Inferior parietal cortex (tissue), 1 donor: ENCODE measurements around the gene AKT1.

Source experiments
- DNase-seq: peaks from one replicate; pipeline ENCODE4 v3.0.0-alpha.2; 2016; ENCODE audit errors: extremely low spot score

AKT1 gene

DNA sequence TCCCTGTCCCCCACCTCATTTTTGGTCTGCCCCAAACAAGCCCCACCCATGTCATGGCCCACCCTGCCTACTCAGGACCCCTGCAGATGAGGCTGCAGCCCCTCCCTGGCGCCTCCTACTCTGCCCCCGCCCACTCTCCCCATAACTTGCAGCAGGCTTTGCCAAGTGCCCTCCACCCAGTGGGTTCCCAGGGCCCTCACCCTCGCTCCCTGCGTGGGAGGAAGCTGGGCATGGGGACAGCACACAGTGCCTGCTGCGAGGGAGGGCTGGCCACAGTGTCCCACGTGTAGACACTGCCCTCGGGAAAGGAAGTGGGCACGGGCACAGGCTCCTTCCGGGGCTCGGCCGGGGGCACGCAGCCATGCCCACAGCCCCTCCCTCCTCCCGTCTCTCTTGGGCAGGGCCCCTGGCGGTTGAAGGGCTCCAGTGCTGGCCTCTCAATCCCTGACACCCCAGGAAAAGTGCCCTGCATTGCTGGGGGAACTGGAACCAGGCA is 9.4 kb downstream of the AKT1 start:
- no peak for DNase-seq

DNA sequence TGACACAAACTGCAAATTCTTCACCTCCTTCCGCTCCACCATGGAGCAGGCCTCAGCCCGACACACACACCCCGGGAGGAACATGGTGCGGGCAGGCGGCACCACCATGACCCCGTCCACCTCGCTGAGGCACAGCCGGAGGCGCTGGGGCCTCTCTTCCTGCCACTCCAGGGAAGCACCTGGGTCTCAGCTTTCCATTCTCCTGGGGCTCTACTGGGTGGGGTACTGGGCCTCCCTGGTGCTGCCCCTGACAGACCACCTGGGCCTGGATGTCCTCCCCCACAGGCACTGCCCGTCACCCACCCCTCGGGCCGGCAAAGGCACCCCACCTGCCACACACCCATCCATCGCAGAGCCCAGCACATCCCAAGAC is 9.9 kb downstream of the AKT1 start:
- DNase-seq, result no peak

DNA sequence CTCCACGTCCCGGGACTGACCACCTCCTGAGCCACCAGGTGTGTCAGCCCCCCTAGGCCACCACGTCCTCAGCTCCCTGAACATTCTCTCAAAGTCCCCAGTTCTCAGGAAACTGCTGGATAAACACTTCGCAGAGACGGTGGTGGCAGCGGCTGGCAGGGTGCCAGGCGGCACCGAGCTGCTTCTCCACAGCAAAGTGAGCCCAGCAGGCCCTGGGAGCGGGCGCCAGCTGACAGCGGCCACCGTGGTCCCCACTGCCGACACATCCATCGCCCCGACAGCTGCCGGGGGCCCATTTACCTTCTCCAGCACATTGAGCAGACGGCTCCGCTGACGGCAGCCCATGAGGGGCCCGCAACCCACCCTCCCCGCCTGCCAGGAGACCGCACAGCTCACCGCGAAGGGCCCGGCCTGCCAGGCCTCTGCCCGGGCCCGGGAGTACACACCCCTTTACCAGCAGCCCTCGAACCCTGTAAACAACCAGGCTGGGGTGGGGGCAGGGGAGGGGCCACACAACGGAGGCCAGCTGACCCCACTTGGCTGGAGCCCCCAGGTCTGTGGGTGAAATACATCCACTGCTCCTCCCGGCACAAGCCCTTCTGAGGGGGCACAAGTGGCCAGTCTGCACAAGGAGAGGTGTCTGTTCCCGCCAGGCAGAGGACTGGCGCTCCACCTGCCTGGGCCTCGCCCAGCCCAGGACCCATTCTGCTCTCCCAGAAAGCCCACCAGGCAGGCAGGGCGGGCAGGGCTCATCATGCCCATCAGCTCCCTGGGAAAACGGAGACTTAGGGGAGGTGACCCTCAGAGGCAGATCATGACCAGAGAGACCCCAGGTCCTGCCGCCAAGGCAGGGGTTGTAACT is 10.5 kb downstream of the AKT1 start:
- DNase-seq, result no peak

DNA sequence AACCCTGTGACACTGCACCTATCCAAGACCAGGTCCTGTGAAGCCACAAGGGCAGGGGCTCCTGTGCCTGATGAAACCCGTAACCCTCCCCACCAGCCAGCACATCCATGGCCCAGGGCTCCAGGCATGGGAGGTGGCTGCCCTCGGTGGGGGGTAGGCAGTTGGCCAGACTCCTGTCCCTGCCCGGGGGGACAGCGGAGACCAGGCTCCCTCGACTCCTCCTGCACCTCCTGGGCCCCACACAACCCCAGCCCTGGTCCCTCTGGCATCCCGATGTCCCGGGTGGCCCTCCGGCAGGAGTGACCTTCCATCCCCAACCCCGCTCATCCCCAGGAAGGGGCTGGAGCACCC is 11.4 kb downstream of the AKT1 start:
- DNase-seq, result no peak

DNA sequence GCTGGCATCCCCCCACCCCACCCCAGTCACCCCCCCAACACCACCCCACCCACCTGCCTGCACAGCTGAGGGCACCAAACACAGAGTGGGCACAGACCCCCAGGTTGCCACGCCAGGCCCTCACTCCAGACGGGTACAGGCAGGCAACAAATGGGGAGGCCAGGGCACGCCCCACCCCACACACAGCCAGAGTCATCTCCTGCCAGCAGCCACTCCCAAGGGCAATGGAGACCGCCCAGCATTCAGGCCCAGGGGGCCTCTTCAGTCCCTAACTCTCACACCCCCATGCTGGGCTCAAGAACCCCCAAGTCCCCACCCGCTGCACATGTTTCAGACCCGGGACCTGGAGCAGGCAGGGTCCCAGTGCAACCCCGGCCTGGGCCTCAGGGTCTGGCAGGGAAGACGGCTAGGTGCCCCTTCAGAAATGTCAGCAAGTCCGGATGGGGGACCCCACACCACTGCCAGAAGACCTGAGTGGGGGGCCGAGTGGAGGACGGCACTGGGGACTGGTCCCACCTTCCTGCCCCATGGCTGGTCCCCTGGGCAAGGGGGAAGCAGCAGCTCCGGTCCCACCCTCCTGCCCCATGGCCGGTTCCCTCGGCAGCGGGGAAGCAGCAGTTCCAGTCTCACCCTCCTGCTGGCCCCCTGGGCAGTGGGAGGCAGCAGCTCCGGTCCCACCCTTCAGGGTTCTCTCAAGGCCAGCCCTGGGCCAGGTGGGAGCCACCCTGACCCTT is 11.9 kb downstream of the AKT1 start:
- DNase-seq, result no peak

DNA sequence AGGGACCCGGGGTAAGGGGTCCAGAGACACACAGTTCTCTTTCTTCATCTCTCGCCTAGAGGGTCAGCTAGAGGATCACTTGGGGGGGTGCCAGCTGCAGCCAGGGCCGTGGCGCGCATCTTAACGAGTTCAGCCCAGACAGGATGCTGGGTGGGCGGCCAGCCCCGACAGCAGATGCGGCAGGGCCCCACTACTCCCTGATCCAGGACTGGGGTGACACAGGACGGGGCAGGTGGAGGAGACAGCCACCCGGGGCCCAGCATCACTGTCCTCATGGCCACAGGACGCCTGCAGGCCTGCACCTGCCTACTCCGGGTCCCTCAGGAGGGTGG is 12.8 kb downstream of the AKT1 start:
- no peak for DNase-seq

DNA sequence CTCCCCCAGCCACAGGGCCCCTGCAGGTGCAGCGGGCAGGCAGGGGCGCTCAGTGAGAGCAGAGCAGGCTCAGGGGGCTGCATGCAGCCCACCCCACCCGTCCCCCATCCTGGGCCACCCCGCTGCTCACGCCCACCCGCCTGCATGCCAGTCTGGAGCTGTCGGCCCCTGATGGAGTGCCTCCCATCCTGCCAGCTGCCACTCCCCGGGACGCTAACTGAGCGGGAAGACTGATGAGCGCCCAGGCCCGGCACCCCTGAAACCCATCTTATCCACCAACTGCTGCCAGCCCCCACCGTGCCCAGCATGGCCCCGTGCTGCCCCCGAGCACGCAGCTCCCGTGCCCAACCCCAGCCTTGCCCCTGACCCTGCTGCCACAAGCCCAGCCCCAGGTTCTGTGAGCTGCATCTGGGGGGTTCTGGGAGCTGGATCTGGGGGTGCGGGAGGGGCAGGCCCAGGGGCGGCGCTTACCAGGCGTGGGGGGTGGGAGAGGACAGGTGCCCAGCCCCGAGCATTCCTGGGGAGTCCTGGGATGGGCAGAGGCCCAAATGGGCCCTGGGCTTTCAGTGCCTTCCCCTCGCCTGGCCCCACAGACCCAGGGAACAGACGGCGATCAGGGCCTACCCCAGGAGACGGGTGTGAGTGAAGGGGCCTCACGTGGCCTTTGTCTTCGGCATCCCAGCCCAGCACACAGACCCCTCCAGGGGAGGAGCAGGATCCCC is 13.3 kb downstream of the AKT1 start:
- DNase-seq, result no peak

DNA sequence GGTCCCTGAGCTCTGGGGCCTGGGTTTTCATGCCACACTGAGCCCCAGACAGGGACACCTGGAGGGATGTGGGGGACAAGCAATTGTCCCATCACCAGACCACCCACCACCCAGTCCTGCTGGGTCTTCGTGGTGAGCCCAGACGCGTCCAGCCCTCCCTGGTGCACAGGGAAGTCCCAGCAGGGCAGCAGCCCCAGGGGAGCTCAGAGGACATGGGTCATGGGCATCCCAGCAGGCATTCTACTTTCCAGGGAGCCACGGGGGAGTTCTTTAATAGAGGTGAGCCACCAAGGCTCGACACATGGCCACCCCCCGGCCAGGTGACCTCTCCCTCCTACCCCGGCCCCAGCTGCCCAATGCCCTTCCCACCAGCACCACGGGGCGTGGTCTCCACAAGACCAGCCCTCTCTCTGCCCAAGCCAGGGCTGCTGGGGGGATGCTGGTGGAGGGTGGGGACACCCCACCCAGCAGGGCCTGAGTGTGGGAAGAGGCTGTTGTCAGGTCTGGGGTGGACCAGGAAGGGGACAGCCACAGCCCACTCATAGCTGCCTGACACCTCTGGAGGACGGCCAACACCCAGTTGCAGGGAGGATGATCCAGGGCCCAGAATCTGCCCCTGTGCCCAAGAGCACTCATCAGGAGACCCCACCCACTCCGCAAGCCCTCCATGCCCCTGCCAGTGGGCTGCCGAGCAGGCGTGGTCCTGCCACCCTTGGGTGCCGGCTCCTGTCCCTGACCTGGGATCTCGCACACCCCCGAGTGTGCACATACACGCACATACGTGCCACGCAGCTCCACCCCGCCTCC is 14.1 kb downstream of the AKT1 start:
- DNase-seq, result no peak

DNA sequence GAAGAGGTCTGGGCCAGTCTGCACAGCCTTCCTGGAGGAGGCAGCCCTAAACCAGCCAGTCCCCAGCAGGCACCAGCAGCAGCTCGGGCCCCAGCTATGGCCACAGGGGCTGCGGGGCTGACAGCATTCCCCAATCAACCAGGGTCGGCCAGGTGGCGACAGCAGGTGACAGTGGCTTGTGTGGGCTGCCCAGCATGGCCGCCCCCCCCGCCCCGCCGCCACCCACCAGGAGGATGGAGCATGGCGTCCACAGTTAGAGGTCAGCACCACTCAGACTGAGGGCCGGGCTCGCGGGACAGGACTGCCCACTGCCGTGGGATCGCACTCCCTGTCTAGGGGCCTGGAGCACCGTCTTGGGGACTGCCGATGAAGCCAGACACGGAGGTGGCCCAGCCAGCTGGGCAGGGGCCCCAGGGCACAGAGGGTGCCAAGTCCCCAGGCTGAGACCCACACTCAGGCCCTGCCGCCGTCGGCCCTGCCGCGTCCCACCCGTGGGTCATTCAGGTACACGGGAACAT is 15.0 kb downstream of the AKT1 start:
- no peak for DNase-seq

DNA sequence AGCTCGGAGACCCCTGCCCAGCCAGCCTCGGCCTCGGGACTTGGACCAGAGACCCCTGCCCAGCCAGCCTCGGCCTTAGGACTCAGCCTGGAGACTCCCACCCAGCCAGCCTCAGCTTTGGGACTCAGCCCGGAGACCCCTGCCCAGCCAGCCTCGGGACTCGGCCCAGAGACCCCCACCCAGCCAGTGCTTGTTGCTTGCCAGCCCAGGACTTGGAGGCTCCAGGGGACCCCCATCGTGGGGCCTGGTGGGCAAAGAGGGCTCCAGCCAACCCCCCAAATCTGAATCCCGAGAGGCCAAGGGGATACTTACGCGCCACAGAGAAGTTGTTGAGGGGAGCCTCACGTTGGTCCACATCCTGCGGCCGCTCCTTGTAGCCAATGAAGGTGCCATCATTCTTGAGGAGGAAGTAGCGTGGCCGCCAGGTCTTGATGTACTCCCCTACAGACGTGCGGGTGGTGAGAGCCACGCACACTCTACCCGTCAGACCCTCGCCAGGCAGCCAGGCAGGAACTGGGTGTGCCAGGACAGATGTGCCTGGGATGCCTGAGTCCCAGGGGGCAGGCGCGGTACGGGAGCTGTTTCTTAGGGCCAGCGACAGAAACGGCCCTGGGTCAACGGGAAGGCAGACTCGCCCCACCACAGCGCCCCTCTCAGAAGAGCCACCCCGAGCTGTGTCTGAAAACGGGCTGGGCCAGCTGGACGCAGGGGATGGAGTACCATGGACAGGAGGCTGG is 15.6 kb downstream of the AKT1 start:
- DNase-seq, result no peak

DNA sequence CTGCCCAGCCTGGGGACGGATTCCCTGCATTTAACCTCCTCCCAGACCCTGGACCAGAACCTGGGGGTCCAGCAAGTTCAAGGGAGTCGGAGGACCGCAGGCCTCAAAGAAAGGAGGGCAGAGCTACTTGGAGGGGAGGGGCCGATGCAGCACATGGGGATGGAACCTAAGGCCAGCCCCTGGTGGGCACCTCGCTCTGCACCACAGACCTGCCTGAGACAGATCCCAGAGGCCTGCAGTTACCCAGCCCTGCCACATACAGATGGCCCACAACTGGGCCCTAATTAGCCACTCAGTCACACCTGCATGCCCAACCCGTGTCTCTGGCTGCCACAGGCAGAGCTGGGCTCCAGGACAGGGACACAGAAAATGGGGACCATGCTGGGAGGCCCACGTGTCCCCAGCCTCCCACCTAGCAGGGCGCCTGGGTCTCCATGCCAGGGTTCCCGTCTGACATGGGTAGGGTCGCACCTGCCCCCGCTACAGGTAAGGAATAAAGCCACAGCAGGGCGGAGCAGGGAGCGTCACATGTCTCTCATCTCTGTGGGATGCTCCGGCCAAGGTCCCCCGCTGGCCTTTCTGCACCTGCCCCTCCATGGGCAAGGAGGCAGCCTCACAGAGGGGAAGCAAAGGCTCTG is 16.7 kb downstream of the AKT1 start:
- no peak for DNase-seq

DNA sequence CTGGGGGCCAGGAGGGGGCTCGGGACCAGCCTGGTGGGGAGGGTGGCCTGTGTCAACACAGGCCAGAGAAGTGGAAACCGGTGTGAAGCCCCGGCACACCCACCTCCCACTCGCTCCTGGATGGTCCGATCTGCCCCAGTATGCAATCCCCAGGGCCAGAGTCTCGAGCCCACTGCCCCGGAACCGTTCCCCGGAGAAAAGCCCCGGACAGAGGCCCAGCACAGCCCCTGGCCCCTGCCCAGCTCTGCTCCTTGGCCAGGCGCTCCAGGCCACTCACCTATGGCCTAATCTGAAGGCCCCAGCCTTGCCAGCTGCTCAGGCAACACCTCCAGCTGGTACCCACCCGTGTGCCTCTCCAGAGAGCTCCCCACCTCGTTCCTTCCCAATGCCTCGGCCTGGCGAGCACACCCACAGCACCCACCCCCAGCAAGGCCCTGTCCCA is 17.7 kb downstream of the AKT1 start:
- DNase-seq, result no peak

DNA sequence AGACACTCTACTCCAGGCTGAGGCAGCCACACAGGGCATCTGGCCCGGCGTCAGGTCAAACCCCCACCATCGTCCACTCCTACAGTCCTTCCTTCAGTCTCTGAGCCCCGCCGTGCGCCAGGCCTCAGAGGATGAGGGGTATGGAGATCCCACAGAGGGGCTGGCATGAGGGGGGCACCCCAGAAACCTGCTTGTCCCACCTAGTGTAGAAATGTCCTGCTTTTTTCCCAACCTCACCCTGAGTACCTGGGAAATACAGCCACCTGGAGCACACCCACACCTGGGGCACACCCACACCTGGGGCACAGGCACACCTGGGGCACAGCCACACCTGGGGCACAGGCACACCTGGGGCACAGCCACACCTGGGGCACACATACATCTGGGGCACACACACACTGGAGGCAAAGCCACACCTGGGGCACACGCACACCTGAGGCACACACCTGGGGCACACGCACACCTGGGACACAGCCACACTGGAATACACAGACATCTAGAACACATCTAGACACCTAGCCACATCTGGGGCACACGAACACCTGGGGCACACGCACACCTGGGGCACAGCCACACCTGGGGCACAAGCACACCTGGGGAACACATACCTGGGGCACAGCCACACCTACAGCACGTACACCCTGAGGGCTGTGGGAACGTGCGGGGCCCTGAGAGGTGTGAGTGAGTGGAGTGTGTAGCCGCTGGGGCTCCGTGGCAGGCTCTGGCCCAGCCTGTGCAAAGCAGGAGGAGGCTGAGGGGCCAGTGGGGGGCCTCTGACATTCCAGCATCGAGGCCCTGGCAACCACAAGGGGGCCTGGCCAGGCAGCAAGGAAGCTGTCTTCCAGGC is 18.4 kb downstream of the AKT1 start:
- no peak for DNase-seq

DNA sequence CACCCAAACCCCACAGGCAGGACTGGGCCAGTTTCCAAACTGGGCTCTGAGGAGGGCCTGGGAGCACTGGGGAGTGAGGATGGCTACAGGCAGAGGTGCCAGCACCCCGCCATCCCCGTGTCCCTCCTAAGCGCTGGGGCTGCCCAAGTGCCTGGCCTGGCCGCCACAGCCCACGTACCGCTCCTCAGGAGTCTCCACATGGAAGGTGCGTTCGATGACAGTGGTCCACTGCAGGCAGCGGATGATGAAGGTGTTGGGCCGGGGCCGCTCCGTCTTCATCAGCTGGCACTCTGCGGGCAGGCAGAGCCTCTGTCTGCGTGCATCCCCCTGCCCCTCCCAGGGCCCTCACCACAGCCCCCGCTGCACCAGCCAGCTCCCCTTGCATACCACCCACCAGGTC is 19.1 kb downstream of the AKT1 start:
- no peak for DNase-seq

DNA sequence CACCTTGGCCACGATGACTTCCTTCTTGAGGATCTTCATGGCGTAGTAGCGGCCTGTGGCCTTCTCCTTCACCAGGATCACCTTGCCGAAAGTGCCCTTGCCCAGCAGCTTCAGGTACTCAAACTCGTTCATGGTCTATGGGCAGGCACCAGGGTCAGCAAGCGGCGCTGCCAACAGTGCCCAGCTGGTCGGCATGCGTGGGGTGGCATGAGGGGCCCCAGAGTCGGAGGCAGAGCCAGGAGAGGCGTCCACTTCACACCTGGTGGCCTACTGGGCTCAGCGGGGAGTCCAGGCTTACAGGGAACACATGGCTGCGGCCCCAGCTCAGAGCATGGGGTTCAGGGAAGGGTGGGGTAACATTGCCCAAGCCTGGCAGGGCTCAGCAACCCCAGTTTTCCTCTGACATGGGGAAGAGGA is 20.5 kb downstream of the AKT1 start:
- no peak for DNase-seq

DNA sequence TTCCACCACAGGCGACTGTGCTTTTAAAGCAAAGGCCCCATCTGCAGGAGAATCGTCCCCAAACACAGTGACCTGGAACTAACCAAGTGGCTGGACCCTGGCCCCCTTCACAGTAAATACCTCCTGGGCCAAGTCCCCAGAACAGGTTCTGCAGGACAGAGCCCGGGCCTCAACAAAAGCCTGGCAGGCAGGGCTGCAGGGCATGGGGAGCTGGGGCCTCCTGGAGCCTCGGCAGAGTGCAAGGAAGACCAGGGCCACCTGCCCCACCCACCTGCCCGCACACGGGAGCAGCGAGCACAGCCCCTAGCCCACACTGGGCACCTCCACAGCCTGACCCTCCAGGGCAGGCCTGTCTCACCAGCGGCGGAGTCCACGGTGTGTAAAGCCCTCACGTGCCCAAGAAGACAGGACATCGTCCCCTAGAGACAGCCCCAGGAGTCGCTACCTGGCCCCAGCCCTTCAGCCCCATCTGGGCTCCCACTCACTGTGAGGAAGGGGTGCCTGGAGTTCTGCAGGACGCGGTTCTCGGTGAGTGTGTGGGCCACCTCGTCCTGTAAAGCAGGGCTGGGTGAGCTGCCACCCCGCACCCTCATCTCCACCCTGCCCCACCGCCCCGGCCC is 21.0 kb downstream of the AKT1 start:
- no peak for DNase-seq

DNA sequence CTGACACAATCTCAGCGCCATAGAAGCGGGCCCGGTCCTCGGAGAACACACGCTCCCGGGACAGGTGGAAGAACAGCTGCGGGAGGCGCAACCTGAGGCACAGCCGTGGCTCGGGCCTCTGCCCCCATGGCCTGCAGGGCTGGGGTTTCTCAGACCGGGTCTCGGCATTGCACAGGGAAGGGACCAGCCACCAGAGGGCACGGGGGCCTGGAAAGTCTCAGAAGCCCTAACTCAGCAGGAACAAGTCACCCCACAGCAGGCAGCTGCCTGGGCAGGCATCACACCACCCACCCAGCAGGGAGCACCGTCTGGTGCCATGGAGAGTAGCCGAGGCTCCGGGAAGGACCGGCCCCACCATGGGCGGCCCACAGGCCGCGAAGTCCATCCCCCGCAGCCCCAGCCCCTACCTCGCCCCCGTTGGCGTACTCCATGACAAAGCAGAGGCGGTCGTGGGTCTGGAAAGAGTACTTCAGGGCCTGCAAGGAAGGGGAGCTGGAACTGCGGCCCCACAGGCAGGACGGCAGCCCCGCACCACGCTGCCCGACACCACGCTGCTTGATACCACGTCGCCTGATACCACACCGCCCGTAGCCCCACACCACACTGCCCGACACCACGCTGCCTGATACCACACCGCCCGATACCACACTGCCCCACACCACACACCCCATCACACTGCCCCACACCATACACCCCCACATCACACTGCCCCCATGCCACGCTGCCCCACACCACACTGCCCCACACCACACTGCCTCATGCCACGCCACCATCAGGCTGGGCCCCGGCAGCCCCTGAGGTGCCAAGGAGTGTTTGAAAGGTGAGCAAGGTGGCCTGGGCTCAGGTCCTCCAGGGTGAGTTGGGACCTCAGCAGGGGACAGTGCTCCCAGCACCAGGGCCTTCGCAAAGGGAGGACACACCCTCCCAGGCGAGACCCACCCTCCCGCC is 21.8 kb downstream of the AKT1 start:
- DNase-seq, result no peak
